ENCODE measurements around the gene PMM2. TPM values are rescaled to one million over a fixed set of nuclear protein-coding genes. Genes with fewer than 3 reads are reported as not detected.

The PMM2 gene
- total and polyA plus RNA-seq, 9 of the 15 experiments (the other 6 are each of a cell fraction or from before 2014, with no cell fraction given), result 5.6 to 42.7 (median 25.9) TPM

DNA sequence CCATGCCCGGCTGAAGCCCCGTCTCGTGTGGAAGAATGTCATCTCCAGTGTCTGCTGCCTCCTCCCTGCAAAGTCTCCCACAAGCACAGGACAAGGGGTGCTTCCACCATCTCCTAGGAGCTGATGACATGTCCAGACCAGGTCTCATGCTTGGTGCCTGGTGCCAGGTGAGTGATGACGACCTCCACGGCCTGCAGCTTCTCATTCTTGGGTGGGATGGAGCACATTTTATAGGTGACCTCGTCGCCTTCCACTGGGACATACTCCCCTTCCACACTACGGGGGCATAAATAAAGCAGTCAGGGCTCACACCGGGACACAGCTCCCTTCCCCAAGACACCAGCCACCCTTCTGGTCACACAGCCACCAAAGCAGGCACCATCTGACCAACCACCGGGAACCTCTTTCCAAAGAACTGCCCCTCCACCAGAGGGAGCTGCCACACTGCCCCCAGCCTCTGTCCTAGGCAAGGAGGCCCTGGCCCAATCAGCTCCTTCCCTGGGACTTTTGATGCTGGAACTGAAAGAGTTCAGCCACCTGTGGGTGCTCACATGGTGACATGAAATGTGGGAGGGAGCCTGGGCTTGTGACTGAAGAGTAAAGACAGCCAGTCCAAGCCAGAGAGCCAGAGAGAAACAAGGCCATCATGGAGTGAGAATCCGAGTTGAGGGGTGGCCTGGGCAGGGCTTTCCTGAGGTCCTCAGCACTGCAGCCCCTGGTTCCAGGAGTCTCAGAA is 57.6 kb downstream of the PMM2 start (continued):
- TF ChIP-seq, protein P1, sequence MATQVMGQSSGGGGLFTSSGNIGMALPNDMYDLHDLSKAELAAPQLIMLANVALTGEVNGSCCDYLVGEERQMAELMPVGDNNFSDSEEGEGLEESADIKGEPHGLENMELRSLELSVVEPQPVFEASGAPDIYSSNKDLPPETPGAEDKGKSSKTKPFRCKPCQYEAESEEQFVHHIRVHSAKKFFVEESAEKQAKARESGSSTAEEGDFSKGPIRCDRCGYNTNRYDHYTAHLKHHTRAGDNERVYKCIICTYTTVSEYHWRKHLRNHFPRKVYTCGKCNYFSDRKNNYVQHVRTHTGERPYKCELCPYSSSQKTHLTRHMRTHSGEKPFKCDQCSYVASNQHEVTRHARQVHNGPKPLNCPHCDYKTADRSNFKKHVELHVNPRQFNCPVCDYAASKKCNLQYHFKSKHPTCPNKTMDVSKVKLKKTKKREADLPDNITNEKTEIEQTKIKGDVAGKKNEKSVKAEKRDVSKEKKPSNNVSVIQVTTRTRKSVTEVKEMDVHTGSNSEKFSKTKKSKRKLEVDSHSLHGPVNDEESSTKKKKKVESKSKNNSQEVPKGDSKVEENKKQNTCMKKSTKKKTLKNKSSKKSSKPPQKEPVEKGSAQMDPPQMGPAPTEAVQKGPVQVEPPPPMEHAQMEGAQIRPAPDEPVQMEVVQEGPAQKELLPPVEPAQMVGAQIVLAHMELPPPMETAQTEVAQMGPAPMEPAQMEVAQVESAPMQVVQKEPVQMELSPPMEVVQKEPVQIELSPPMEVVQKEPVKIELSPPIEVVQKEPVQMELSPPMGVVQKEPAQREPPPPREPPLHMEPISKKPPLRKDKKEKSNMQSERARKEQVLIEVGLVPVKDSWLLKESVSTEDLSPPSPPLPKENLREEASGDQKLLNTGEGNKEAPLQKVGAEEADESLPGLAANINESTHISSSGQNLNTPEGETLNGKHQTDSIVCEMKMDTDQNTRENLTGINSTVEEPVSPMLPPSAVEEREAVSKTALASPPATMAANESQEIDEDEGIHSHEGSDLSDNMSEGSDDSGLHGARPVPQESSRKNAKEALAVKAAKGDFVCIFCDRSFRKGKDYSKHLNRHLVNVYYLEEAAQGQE (IDR thresholded peaks at IDR 0.05; ENCODE audit: borderline replicate concordance), result peak; percentile 25; the same call in 1 of the 2 replicates
- TF ChIP-seq, protein P1 (CRISPR knock-in tag; IDR thresholded peaks at IDR 0.05; ENCODE audit: low read depth), result no peak
- TF ChIP-seq MEIS2 (IDR thresholded peaks at IDR 0.05; ENCODE audit: partially characterized antibody) (peak; percentile 30), POLR2A (conservative IDR thresholded peaks at IDR 0.05) (peak; percentile 28), SMAD1 (IDR thresholded peaks at IDR 0.05; ENCODE audit: low read depth, low read length, partially characterized antibody) (no peak), XRCC5 (IDR thresholded peaks at IDR 0.05; ENCODE audit: low read depth, low read length) (no peak), PHF21A (IDR thresholded peaks at IDR 0.05; ENCODE audit: borderline replicate concordance, low read depth) (no peak), MCM7 (IDR thresholded peaks at IDR 0.05) (no peak), NRF1 (conservative IDR thresholded peaks at IDR 0.05 in 1 of 2, IDR thresholded peaks at IDR 0.05 in 1 of 2) (no peak), FOSL1 (tag; conservative IDR thresholded peaks at IDR 0.05) (no peak), NEUROD1 (IDR thresholded peaks at IDR 0.05; ENCODE audit: borderline replicate concordance, low read depth, low read length, partially characterized antibody) (no peak), THRAP3 (IDR thresholded peaks at IDR 0.05; ENCODE audit: borderline replicate concordance) (no peak), ZNF263 (CRISPR knock-in tag; IDR thresholded peaks at IDR 0.05; ENCODE audit: borderline replicate concordance) (no peak), MTA1 (IDR thresholded peaks at IDR 0.05; ENCODE audit: borderline replicate concordance) (no peak), ZNF830 (CRISPR knock-in tag; IDR thresholded peaks at IDR 0.05) (no peak)
- TF ChIP-seq, protein P2, sequence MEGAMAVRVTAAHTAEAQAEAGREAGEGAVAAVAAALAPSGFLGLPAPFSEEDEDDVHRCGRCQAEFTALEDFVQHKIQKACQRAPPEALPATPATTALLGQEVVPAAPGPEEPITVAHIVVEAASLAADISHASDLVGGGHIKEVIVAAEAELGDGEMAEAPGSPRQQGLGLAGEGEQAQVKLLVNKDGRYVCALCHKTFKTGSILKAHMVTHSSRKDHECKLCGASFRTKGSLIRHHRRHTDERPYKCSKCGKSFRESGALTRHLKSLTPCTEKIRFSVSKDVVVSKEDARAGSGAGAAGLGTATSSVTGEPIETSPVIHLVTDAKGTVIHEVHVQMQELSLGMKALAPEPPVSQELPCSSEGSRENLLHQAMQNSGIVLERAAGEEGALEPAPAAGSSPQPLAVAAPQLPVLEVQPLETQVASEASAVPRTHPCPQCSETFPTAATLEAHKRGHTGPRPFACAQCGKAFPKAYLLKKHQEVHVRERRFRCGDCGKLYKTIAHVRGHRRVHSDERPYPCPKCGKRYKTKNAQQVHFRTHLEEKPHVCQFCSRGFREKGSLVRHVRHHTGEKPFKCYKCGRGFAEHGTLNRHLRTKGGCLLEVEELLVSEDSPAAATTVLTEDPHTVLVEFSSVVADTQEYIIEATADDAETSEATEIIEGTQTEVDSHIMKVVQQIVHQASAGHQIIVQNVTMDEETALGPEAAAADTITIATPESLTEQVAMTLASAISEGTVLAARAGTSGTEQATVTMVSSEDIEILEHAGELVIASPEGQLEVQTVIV (CRISPR knock-in tag; IDR thresholded peaks at IDR 0.05; ENCODE audit: borderline replicate concordance), result no peak
- TF ChIP-seq, protein P3, sequence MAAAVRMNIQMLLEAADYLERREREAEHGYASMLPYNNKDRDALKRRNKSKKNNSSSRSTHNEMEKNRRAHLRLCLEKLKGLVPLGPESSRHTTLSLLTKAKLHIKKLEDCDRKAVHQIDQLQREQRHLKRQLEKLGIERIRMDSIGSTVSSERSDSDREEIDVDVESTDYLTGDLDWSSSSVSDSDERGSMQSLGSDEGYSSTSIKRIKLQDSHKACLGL (CRISPR knock-in tag; IDR thresholded peaks at IDR 0.05; ENCODE audit: borderline replicate concordance, poor library complexity, severe bottlenecking), result no peak

Data from K562 (cell line).